Smooth muscle cell (in vitro differentiated cells): ENCODE measurements around the gene P4HB. TPM values are rescaled to one million over a fixed set of nuclear protein-coding genes. Genes with fewer than 3 reads are reported as not detected.

Source experiments
- DNase-seq: peaks from one replicate; lab custom pipeline; 2025; ENCODE audit not compliant: unreplicated experiment; lab: John Stamatoyannopoulos, UW
- H2AFZ ChIP-seq: fragments of 200-600 bp; sonication (generic); 2 replicates; pipeline ENCODE4 v1.6.0; 2016; ENCODE audit warnings: antibody characterized with exemption, low read depth, mild to moderate bottlenecking
- H3F3A ChIP-seq: fragments of 200-600 bp; sonication (generic); 2 replicates; pipeline ENCODE4 v1.6.0; 2017; ENCODE audit warnings: antibody characterized with exemption, low read depth
- H3K27ac ChIP-seq: fragments of 200-600 bp; sonication (generic); 2 replicates; pipeline ENCODE4 v1.5.1; 2016; ENCODE audit warnings: low read depth, mild to moderate bottlenecking
- H3K27me3 ChIP-seq: fragments of 200-600 bp; sonication (generic); 2 replicates; pipeline ENCODE4 v1.6.1; 2016; ENCODE audit warnings: low read depth, mild to moderate bottlenecking
- H3K36me3 ChIP-seq: fragments of 200-600 bp; sonication (generic); 2 replicates; pipeline ENCODE4 v1.5.1; 2016; ENCODE audit warnings: low read depth
- H3K4me1 ChIP-seq: fragments of 200-600 bp; sonication (generic); 2 replicates; pipeline ENCODE4 v1.5.1; 2016; ENCODE audit warnings: low read depth
- H3K4me2 ChIP-seq: fragments of 200-600 bp; sonication (generic); 2 replicates; pipeline ENCODE4 v1.6.0; 2016; ENCODE audit warnings: mild to moderate bottlenecking
- H3K4me3 ChIP-seq: fragments of 200-600 bp; sonication (generic); 2 replicates; pipeline ENCODE4 v1.5.1; 2016; ENCODE audit warnings: mild to moderate bottlenecking
- H3K79me2 ChIP-seq: fragments of 200-600 bp; sonication (generic); 2 replicates; pipeline ENCODE4 v1.6.0; 2016; ENCODE audit warnings: low read depth, mild to moderate bottlenecking
- H3K9ac ChIP-seq: fragments of 200-600 bp; sonication (generic); 2 replicates; pipeline ENCODE4 v1.6.0; 2016; ENCODE audit warnings: low read depth
- H3K9me3 ChIP-seq: fragments of 200-600 bp; sonication (generic); replicated peaks from 2 replicates; pipeline ENCODE4 v1.5.1; 2016; ENCODE audit warnings: low read depth
- H4K20me1 ChIP-seq: fragments of 200-600 bp; sonication (generic); 2 replicates; pipeline ENCODE4 v1.6.0; 2016; ENCODE audit warnings: low read depth
- WGBS: methylation state at CpG from one replicate; pipeline ENCODE4 v1.1.7; 2016; ENCODE audit warnings: low lambda C conversion rate; 5-methylcytosine and 5-hydroxymethylcytosine counted together
- polyA plus RNA-seq: library from polyadenylated mRNA; unstranded; fragments of >200 nt; fragmentation: Nextera tagmentation; extraction: Ambion mirVana; gene quantifications from 2 replicates; pipeline ENCODE4 v1.2.1, GENCODE V29; 2016
- total RNA-seq: library from RNA; depleted of rRNA; stranded (reverse); fragments of >200 nt; gene quantifications from 2 replicates; pipeline ENCODE4 v1.2.3, GENCODE V29; 2014
- TF ChIP-seq, protein P1 (sequence below): fragments of 200-600 bp; sonication (generic); IDR thresholded peaks from 2 replicates; pipeline ENCODE4 v1.5.1; 2017; ENCODE audit warnings: borderline replicate concordance, mild to moderate bottlenecking, antibody characterized with exemption; ENCODE audit not compliant: insufficient read depth, poor library complexity, severe bottlenecking

P4HB gene
- total and polyA plus RNA-seq, 2 experiments from 2014 or later, result 1,526 to 1,593 TPM

- H3K9me3 ChIP-seq, result no peaks in the 10 kb centered on the region
- TF ChIP-seq, protein P1, sequence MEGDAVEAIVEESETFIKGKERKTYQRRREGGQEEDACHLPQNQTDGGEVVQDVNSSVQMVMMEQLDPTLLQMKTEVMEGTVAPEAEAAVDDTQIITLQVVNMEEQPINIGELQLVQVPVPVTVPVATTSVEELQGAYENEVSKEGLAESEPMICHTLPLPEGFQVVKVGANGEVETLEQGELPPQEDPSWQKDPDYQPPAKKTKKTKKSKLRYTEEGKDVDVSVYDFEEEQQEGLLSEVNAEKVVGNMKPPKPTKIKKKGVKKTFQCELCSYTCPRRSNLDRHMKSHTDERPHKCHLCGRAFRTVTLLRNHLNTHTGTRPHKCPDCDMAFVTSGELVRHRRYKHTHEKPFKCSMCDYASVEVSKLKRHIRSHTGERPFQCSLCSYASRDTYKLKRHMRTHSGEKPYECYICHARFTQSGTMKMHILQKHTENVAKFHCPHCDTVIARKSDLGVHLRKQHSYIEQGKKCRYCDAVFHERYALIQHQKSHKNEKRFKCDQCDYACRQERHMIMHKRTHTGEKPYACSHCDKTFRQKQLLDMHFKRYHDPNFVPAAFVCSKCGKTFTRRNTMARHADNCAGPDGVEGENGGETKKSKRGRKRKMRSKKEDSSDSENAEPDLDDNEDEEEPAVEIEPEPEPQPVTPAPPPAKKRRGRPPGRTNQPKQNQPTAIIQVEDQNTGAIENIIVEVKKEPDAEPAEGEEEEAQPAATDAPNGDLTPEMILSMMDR, result no peak
- no peaks in the 10 kb centered on the region for H3K79me2 ChIP-seq
- no peaks in the 10 kb centered on the region for H3K36me3 ChIP-seq
- no peaks in the 10 kb centered on the region for H4K20me1 ChIP-seq
- H3K4me2 ChIP-seq, result no peak overlapping the region
- 87% methylated on average over 7 of the region's 7 CpGs for WGBS
- no peak overlapping the region for H3K4me3 ChIP-seq
- no peak overlapping the region for H3K9ac ChIP-seq
- H3F3A ChIP-seq, result no peaks in the 10 kb centered on the region
- no peak for DNase-seq
- no peak overlapping the region for H2AFZ ChIP-seq
- peaks cover 36% of the 10 kb centered on the region for H3K27me3 ChIP-seq
- peaks cover 3% of the 10 kb centered on the region for H3K4me1 ChIP-seq
- H3K27ac ChIP-seq, result no peak overlapping the region
Measured at GRCh38 chr17:81809556-81809998, 50.8 kb downstream of the P4HB start.

- TF ChIP-seq, protein P1, result no peak
- no peak overlapping the region for H3K4me3 ChIP-seq
- H3K79me2 ChIP-seq, result no peaks in the 10 kb centered on the region
- no peak overlapping the region for H3K4me2 ChIP-seq
- no peaks in the 10 kb centered on the region for H3F3A ChIP-seq
- H3K27me3 ChIP-seq, result peaks cover 42% of the 10 kb centered on the region
- no peak overlapping the region for H3K27ac ChIP-seq
- peaks cover 3% of the 10 kb centered on the region for H3K4me1 ChIP-seq
- H3K9ac ChIP-seq, result no peak overlapping the region
- H3K9me3 ChIP-seq, result no peaks in the 10 kb centered on the region
- WGBS, result 83% methylated on average over 19 of the region's 20 CpGs
- H2AFZ ChIP-seq, result no peak overlapping the region
- no peaks in the 10 kb centered on the region for H4K20me1 ChIP-seq
- no peaks in the 10 kb centered on the region for H3K36me3 ChIP-seq
- DNase-seq, result no peak
Measured at GRCh38 chr17:81808778-81809555, 51.4 kb downstream of the P4HB start.

GRCh38 chr17:81807839-81808238 is 52.5 kb downstream of the P4HB start:
- H3K4me1 ChIP-seq, result peaks cover 3% of the 10 kb centered on the region
- no peak overlapping the region for H3K4me3 ChIP-seq
- TF ChIP-seq, protein P1, result no peak
- no peaks in the 10 kb centered on the region for H3K79me2 ChIP-seq
- WGBS, result 88% methylated on average over 9 of the region's 13 CpGs
- H3K27ac ChIP-seq, result no peak overlapping the region
- no peaks in the 10 kb centered on the region for H3K36me3 ChIP-seq
- no peaks in the 10 kb centered on the region for H4K20me1 ChIP-seq
- H3F3A ChIP-seq, result no peaks in the 10 kb centered on the region
- no peaks in the 10 kb centered on the region for H3K9me3 ChIP-seq
- H2AFZ ChIP-seq, result no peak overlapping the region
- H3K9ac ChIP-seq, result no peak overlapping the region
- no peak overlapping the region for H3K4me2 ChIP-seq
- no peak for DNase-seq
- H3K27me3 ChIP-seq, result peaks cover 54% of the 10 kb centered on the region
